Activated CD8-positive, alpha-beta T cell treated with anti-CD3 and anti-CD28 coated beads for 36 hours (primary cell): Measurements from ENCODE around the gene FGD3. TPM values are rescaled to one million over a fixed set of nuclear protein-coding genes. Genes with fewer than 3 reads are reported as not detected.

Experiments
- ATAC-seq: fragments of 200-7000 bp; cut with Tn5 transposase; one replicate; pipeline ENCODE4 v1.10.0; 2021; ENCODE audit warnings: mild to moderate bottlenecking, moderate library complexity
- CTCF ChIA-PET: fragments of 350-600 bp; sonication (Branson Sonifier 250); formaldehyde crosslinking; loops from one replicate; lab custom pipeline; 2021; ENCODE audit warnings: antibody characterized with exemption; lab: Charles Lee
- POLR2A ChIA-PET: fragments of 350-600 bp; sonication (Branson Sonifier 250); formaldehyde crosslinking; loops from one replicate; lab custom pipeline; 2021; ENCODE audit warnings: antibody characterized with exemption; lab: Charles Lee
- DNase-seq: peaks from one replicate; pipeline ENCODE4 v3.0.0-alpha.2; 2020
- H3K27ac Mint-ChIP-seq: one replicate; pipeline ENCODE4 v1.8.0; 2021; ENCODE audit warnings: mild to moderate bottlenecking, mixed read lengths
- H3K27me3 Mint-ChIP-seq: one replicate; pipeline ENCODE4 v1.8.0; 2021; ENCODE audit warnings: mixed read lengths
- H3K36me3 Mint-ChIP-seq: one replicate; pipeline ENCODE4 v1.8.0; 2021; ENCODE audit warnings: low read depth, mixed read lengths
- H3K4me1 Mint-ChIP-seq: one replicate; pipeline ENCODE4 v1.8.0; 2021; ENCODE audit warnings: low read depth, mixed read lengths
- H3K4me3 Mint-ChIP-seq: one replicate; pipeline ENCODE4 v1.8.0; 2021; ENCODE audit warnings: mild to moderate bottlenecking, moderate library complexity, mixed read lengths
- H3K9me3 Mint-ChIP-seq: one replicate; pipeline ENCODE4 v1.8.0; 2021; ENCODE audit warnings: mixed read lengths
- CTCF ChIP-seq: fragments of 200-600 bp; IDR thresholded peaks from one replicate; pipeline ENCODE4 v1.8.0; 2022; ENCODE audit warnings: antibody characterized with exemption, mild to moderate bottlenecking
- intact Hi-C: fragments of 100-400 bp; cut with micrococcal nuclease; formaldehyde crosslinking; loops from one replicate; pipeline ENCODE4 v1.10.0; 2022
- total RNA-seq, 2 experiments: library from RNA; stranded (reverse); gene quantifications; one replicate each; pipeline ENCODE4 v1.2.3, GENCODE V29; 2021

FGD3 gene
- total RNA-seq, 2 experiments from 2014 or later: 41.6 to 43.5 TPM

GRCh38 chr9:93037476-93037971, 90.2 kb downstream of the FGD3 start:
- CTCF ChIA-PET: interaction anchor here (1.4 kb wide), 1 partner anchor 15 kb away, joined by 7 read pairs; no protein-coding TSS in a partner anchor
- ATAC-seq (peak; percentile 14), DNase-seq (no peak)
- Mint-ChIP-seq H3K4me3 (no peak overlapping the region), H3K4me1 (peaks cover 48% of the 10 kb centered on the region), H3K27ac (peak overlapping the region; percentile 80), H3K27me3 (no peaks in the 10 kb centered on the region), H3K36me3 (peaks cover 8% of the 10 kb centered on the region), H3K9me3 (no peaks in the 10 kb centered on the region)
- POLR2A ChIA-PET: interaction anchor here (0.9 to 1.7 kb wide), 8 partner anchors 11 to 416 kb away, joined by 3 to 5 read pairs (median 4); partner anchors contain the start of gene FAM120AOS
- TF ChIP-seq CTCF: no peak
- intact Hi-C loops: no loop called here

GRCh38 chr9:93038918-93039317, 91.6 kb downstream of the FGD3 start:
- ATAC-seq (no peak), DNase-seq (no peak)
- H3K4me1 Mint-ChIP-seq: peaks cover 55% of the 10 kb centered on the region
- no peak for TF ChIP-seq CTCF
- H3K36me3 Mint-ChIP-seq: peaks cover 5% of the 10 kb centered on the region
- no peaks in the 10 kb centered on the region for H3K27me3 Mint-ChIP-seq
- POLR2A ChIA-PET: interaction anchor here (1.1 to 2.5 kb wide), 6 partner anchors 10 to 19 kb away, joined by 3 to 8 read pairs (median 3); no protein-coding TSS in a partner anchor
- no peak overlapping the region for H3K4me3 Mint-ChIP-seq
- intact Hi-C loops: no loop called here
- peak overlapping the region; percentile 28 for H3K27ac Mint-ChIP-seq
- CTCF ChIA-PET: interaction anchor here (2.9 kb wide), 1 partner anchor 11 kb away, joined by 7 read pairs; no protein-coding TSS in a partner anchor
- H3K9me3 Mint-ChIP-seq: no peaks in the 10 kb centered on the region

- peaks cover 56% of the 10 kb centered on the region for H3K4me1 Mint-ChIP-seq
- DNase-seq: no peak
- ChIA-PET CTCF (interaction anchor here (1.2 to 2.9 kb wide), 2 partner anchors 11 to 21 kb away, joined by 3 to 7 read pairs; no protein-coding TSS in a partner anchor), POLR2A (interaction anchor here (1.1 to 2.5 kb wide), 7 partner anchors 10 to 80 kb away, joined by 3 to 8 read pairs (median 3); no protein-coding TSS in a partner anchor)
- no peak for TF ChIP-seq CTCF
- no peak for ATAC-seq
- H3K27me3 Mint-ChIP-seq: no peaks in the 10 kb centered on the region
- H3K4me3 Mint-ChIP-seq: no peak overlapping the region
- intact Hi-C loops: no loop called here
- H3K9me3 Mint-ChIP-seq: no peaks in the 10 kb centered on the region
- H3K36me3 Mint-ChIP-seq: peaks cover 5% of the 10 kb centered on the region
- peak overlapping the region; percentile 28 for H3K27ac Mint-ChIP-seq
Observed at GRCh38 chr9:93039456-93039855, 92.1 kb downstream of the FGD3 start.

GRCh38 chr9:93039976-93040375, 92.7 kb downstream of the FGD3 start:
- peaks cover 56% of the 10 kb centered on the region for H3K4me1 Mint-ChIP-seq
- ChIA-PET CTCF (interaction anchor here (1.2 to 2.9 kb wide), 2 partner anchors 10 to 21 kb away, joined by 3 to 7 read pairs; no protein-coding TSS in a partner anchor), POLR2A (interaction anchor here (1.2 to 2.5 kb wide), 6 partner anchors 10 to 79 kb away, joined by 3 to 8 read pairs (median 6); no protein-coding TSS in a partner anchor)
- ATAC-seq (no peak), DNase-seq (no peak)
- H3K36me3 Mint-ChIP-seq: peaks cover 5% of the 10 kb centered on the region
- no peaks in the 10 kb centered on the region for H3K9me3 Mint-ChIP-seq
- peak overlapping the region; percentile 27 for H3K27ac Mint-ChIP-seq
- no peak overlapping the region for H3K4me3 Mint-ChIP-seq
- no peak for TF ChIP-seq CTCF
- no peaks in the 10 kb centered on the region for H3K27me3 Mint-ChIP-seq
- intact Hi-C loops: no loop called here

- H3K4me1 Mint-ChIP-seq: peaks cover 56% of the 10 kb centered on the region
- intact Hi-C loops: no loop called here
- H3K27me3 Mint-ChIP-seq: no peaks in the 10 kb centered on the region
- no peaks in the 10 kb centered on the region for H3K9me3 Mint-ChIP-seq
- peak overlapping the region; percentile 27 for H3K27ac Mint-ChIP-seq
- no peak overlapping the region for H3K4me3 Mint-ChIP-seq
- TF ChIP-seq CTCF: no peak
- CTCF ChIA-PET: interaction anchor here (1.2 to 2.9 kb wide), 3 partner anchors 10 to 20 kb away, joined by 3 to 7 read pairs (median 4); no protein-coding TSS in a partner anchor
- peaks cover 5% of the 10 kb centered on the region for H3K36me3 Mint-ChIP-seq
- ATAC-seq: no peak
- no peak for DNase-seq
- POLR2A ChIA-PET: interaction anchor here (1.2 to 2.5 kb wide), 5 partner anchors 9 to 79 kb away, joined by 3 to 8 read pairs (median 6); no protein-coding TSS in a partner anchor
Observed at GRCh38 chr9:93040409-93040808, 93.1 kb downstream of the FGD3 start.
